SK-N-SH (cell line): Measurements from ENCODE around the gene TPM3.

Experiments used
- CHD2 ChIP-seq: fragments of 150-350 bp; IDR thresholded peaks from 2 replicates; pipeline ENCODE4 v1.6.1; 2018; ENCODE audit warnings: low read length; ENCODE audit not compliant: partially characterized antibody
- EP300 ChIP-seq, 2 experiments: IDR thresholded peaks; 2 replicates each; pipeline versions ENCODE4 v1.4.0 to v1.6.1; 2012; ENCODE audit warnings: borderline replicate concordance in 1 of 2, low read depth in 1 of 2, low read length in 1 of 2
- POLR2AphosphoS5 ChIP-seq: IDR thresholded peaks from 2 replicates; pipeline ENCODE4 v1.6.1; 2012; ENCODE audit warnings: low read depth, low read length
- RFX5 ChIP-seq: IDR thresholded peaks from 2 replicates; pipeline ENCODE4 v1.6.1; 2012; ENCODE audit warnings: mild to moderate bottlenecking, improper control_type of control experiment, low read length
- SIN3A ChIP-seq: IDR thresholded peaks from 2 replicates; pipeline ENCODE4 v1.6.1; 2012; ENCODE audit warnings: low read depth, mild to moderate bottlenecking, low read length, moderate library complexity, borderline replicate concordance
- TEAD4 ChIP-seq: IDR thresholded peaks from 2 replicates; pipeline ENCODE4 v1.4.0; 2012; ENCODE audit warnings: mild to moderate bottlenecking, borderline replicate concordance; ENCODE audit not compliant: insufficient read depth
- TF ChIP-seq, protein P1 (sequence below): fragments of 200-600 bp; sonication (generic); IDR thresholded peaks from 2 replicates; pipeline ENCODE4 v1.6.1; 2017; ENCODE audit warnings: antibody characterized with exemption, mild to moderate bottlenecking, moderate library complexity
- TF ChIP-seq, protein P2 (sequence below): IDR thresholded peaks from 2 replicates; pipeline ENCODE4 v1.4.0; 2012; ENCODE audit warnings: low read depth

DNA sequence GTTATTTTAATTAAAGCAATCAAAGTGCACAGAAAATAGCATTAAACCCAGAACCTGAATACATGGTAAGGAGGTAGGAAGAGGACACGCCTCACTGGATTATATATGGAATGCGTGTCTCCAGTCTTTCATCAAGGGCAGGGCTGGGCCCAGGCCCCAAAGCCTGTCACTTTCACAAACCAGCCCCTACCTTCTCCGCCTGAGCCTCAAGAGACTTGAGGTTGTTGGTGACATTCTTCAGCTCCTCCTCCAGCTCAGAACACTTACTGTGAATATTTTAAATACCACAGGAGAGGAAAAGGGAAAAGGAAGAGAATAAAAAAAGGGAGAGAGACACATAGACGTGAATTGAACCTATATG, 20.7 kb downstream of the TPM3 start:
- TF ChIP-seq, protein P1, sequence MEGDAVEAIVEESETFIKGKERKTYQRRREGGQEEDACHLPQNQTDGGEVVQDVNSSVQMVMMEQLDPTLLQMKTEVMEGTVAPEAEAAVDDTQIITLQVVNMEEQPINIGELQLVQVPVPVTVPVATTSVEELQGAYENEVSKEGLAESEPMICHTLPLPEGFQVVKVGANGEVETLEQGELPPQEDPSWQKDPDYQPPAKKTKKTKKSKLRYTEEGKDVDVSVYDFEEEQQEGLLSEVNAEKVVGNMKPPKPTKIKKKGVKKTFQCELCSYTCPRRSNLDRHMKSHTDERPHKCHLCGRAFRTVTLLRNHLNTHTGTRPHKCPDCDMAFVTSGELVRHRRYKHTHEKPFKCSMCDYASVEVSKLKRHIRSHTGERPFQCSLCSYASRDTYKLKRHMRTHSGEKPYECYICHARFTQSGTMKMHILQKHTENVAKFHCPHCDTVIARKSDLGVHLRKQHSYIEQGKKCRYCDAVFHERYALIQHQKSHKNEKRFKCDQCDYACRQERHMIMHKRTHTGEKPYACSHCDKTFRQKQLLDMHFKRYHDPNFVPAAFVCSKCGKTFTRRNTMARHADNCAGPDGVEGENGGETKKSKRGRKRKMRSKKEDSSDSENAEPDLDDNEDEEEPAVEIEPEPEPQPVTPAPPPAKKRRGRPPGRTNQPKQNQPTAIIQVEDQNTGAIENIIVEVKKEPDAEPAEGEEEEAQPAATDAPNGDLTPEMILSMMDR, result no peak
- TF ChIP-seq TEAD4 (no peak), POLR2AphosphoS5 (0 out of 2 replicates have a peak, but pooled peaks have one; percentile 17), EP300 (IDR thresholded peaks at IDR 0.05; ENCODE audit: borderline replicate concordance in 1 of 2, low read depth in 1 of 2, low read length in 1 of 2) (no peak), SIN3A (no peak), RFX5 (no peak), CHD2 (no peak)
- TF ChIP-seq, protein P2, sequence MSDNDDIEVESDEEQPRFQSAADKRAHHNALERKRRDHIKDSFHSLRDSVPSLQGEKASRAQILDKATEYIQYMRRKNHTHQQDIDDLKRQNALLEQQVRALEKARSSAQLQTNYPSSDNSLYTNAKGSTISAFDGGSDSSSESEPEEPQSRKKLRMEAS, result no peak
